Parietal lobe (tissue), 2 donors: Measurements from ENCODE around the gene HEATR5A. TPM values are rescaled to one million over a fixed set of nuclear protein-coding genes. Genes with fewer than 3 reads are reported as not detected.

Source experiments
- small RNA-seq: library from RNA; depleted of rRNA; stranded (forward); fragments of <200 nt; gene quantifications from one replicate; pipeline ENCODE3, GENCODE V24; 2014; ENCODE audit warnings: low replicate concordance
- total RNA-seq: library from RNA; depleted of rRNA; stranded (reverse); fragments of >200 nt; gene quantifications from one replicate; pipeline ENCODE4 v1.2.3, GENCODE V29; 2014

Gene HEATR5A
- 38.2 TPM for total RNA-seq

DNA sequence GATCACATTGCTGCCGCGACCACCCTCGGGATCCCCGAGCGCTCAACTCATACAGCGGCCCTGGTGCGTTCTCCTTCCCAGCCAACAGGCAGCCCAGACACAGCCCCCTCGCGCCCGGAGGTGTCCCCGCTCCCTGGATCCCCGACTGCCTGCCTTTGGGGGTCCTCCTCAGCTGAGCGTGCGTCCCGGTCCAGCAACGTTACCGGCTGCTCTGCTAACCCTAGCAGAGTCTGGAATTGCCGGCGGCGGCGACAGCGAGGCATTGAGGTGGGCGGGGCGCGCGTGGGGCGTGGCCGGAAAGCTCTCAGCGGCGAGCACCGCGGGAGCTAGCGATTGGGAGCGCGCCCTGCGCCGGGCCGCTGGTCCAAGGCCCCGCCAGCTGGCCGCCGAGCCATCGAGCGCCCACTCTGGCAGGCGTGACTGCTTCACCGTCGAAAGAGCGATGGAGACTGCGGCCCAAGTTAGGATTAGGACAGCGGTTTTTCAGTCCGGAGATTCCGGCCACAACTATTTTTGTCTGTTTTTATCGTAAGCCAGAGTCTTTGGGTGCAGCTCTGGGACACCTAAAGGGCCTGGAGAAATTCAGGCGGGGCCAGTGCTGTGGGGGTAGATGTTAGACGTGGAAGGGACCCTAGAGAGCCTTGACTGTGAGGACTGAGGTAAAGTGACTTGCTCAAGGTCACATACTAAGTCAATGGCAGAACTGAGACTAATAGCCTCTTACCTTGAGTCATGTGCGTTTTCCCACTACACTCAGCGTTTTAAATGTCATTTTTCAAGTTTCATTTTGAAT lies at the start of gene HEATR5A:
Gene HEATR5A (minus strand): TSS at position 232 of the 793 bp plus-strand sequence. CDS start 17,575 bp downstream, outside the sequence.

GRCh38 chr14:31456841-31457664 lies 36.7 kb upstream of the HEATR5A start, which contains the start of gene DTD2:
Gene DTD2 (minus strand): TSS chr14:31457506. CDS start chr14:31457393, 113 bp downstream.

Small RNAs within 50 kb of the gene (small RNA-seq; reads per million reads assigned to genes)
- not detected for gene RF00019

Other genes starting within 250 kb of the HEATR5A start
- 428 TPM for gene HECTD1, start 212.8 kb downstream of the HEATR5A start, total RNA-seq
- gene DTD2, start 37.0 kb upstream of the HEATR5A start, total RNA-seq = 51.6 TPM
- gene GPR33, start 67.5 kb upstream of the HEATR5A start, total RNA-seq = not detected
- 23.5 TPM for gene NUBPL, start 140.9 kb upstream of the HEATR5A start, total RNA-seq